Sigmoid colon (tissue), 4 donors: Measurements from ENCODE around the gene PPP1R14D.

Source experiments
- EP300 ChIP-seq, 4 donors: sonication (generic); formaldehyde crosslinking; IDR thresholded peaks; one replicate each; pipeline ENCODE4 v1.6.1; 2017; ENCODE audit warnings: antibody characterized with exemption in 4 of 4
- POLR2A ChIP-seq, 2 donors: fragments of 450-650 bp; IDR thresholded peaks; one replicate each; pipeline ENCODE4 v1.6.1; 2016; ENCODE audit warnings: antibody characterized with exemption in 2 of 2, mild to moderate bottlenecking in 2 of 2, moderate library complexity in 2 of 2
- POLR2AphosphoS5 ChIP-seq, 4 donors: sonication (generic); formaldehyde crosslinking; IDR thresholded peaks; one replicate each; pipeline ENCODE4 v1.6.1; 2017; ENCODE audit warnings: antibody characterized with exemption in 4 of 4
- TF ChIP-seq, protein P1 (sequence below), 4 experiments: fragments of 450-650 bp in 3 of 4; fragments of 200-600 bp in 1 of 4; IDR thresholded peaks; one replicate each; pipeline ENCODE4 v1.5.1; 2016 to 2019; ENCODE audit warnings: antibody characterized with exemption in 4 of 4, mild to moderate bottlenecking in 3 of 4, moderate library complexity in 2 of 4

- TF ChIP-seq, protein P1, sequence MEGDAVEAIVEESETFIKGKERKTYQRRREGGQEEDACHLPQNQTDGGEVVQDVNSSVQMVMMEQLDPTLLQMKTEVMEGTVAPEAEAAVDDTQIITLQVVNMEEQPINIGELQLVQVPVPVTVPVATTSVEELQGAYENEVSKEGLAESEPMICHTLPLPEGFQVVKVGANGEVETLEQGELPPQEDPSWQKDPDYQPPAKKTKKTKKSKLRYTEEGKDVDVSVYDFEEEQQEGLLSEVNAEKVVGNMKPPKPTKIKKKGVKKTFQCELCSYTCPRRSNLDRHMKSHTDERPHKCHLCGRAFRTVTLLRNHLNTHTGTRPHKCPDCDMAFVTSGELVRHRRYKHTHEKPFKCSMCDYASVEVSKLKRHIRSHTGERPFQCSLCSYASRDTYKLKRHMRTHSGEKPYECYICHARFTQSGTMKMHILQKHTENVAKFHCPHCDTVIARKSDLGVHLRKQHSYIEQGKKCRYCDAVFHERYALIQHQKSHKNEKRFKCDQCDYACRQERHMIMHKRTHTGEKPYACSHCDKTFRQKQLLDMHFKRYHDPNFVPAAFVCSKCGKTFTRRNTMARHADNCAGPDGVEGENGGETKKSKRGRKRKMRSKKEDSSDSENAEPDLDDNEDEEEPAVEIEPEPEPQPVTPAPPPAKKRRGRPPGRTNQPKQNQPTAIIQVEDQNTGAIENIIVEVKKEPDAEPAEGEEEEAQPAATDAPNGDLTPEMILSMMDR (IDR thresholded peaks at IDR 0.05), result no peak
- TF ChIP-seq POLR2AphosphoS5 (IDR thresholded peaks at IDR 0.05) (no peak), POLR2A (IDR thresholded peaks at IDR 0.05) (no peak), EP300 (IDR thresholded peaks at IDR 0.05) (no peak)
Observed at GRCh38 chr15:40829115-40829514, 607 bp upstream of the PPP1R14D start.
